GM19395 (cell line): ENCODE results near the gene PITPNM1.
A peak's percentile ranks its signal among the peaks of the same experiment; 100 is the strongest.
"Not testable (repeated sequence)": the region's sequence is repeated elsewhere in the genome, so short reads cannot be mapped to it uniquely, and the experiment has no call there.

ENCODE experiments used
- ATAC-seq: cut with Tn5 transposase; IDR thresholded peaks from one replicate; pipeline ENCODE4 v1.9.1; 2021; ENCODE audit warnings: mild to moderate bottlenecking, moderate library complexity; ENCODE audit not compliant: unreplicated experiment

PITPNM1 gene

DNA sequence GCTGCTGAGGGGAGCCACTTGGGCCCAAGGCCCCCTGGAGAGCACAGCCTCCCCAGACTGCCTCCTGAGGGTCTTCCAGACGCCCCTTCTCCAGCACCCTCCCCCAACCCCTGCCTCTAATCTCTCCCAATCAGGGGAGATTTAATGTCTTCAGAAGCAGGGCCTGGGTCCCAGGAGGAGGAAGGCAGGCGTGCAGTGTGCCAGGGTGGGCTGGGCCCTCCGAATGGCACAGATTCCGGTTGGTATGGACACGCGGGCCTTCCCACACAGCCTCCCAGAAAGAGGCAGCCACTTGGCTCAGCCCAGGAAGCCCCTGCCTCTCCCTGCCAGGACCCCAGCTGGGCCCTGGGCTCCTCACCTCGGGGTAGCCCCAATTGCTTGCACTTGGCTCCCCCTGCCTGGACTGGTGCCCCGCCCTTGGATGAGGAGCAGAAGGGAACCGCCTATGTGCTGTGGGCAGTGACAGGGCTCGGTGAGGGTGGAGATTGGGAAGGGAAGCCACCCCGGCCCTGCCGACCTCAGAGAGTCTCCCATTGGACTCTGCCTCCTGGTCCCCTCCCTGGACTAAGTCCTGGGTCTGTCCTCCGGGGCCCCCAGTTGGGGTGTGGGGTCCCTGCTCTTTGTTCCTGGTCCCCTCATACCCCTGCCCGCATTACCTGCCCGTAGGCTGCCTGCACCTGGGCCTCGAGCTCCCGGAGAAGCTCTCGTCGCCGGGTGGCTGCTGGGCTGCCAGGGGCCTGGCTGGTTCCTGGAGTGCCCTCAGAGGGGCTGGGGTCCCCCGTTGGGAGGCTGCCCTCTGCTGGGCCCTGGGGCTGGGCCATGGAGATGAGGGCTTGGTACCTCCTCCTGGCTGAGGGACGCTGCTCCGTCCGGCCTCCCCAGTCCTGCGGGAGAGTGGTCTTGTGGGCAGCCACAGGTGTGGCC, 18.7 kb upstream of the PITPNM1 start:
- no peak for ATAC-seq

DNA sequence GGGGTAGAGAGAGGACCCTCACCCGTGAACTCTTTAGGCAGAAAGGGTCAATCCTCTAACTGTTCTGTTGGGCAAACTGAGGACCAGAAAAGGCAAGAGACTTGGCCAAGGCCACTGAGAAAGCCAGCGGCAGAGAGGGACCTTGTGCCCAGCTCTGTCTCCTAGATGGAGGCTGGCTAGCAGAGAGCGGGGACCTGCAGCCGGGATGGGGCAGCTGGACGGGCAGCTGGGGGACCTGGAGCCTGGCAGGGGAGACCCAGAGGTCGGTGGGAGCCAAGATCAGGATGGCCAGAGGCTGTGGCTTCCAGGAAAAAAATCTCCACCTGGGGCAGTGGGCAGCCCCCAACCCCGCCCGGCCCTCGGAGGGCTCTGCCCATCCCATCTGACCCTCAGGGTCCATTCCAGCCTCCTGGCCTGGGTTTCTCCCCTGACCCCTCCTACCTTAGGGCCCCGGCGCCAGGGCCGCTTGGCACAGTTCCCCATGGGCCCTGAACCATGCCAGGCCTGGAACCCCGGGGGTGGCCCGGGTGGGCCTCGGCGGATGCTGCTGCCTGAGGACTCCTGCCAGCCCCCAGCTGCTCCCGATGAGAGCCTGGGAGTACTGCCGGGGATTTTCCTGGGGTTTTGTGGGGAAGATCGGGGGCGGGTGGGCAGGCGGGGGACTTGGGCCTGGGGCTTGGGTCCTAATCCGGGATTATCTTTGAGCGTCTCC, 17.8 kb upstream of the PITPNM1 start, which contains the start of gene CABP2:
Gene CABP2 (minus strand): TSS at position 603 of the 712 bp plus-strand sequence. CDS start 120 bp downstream, at position 483.
- no peak for ATAC-seq

DNA sequence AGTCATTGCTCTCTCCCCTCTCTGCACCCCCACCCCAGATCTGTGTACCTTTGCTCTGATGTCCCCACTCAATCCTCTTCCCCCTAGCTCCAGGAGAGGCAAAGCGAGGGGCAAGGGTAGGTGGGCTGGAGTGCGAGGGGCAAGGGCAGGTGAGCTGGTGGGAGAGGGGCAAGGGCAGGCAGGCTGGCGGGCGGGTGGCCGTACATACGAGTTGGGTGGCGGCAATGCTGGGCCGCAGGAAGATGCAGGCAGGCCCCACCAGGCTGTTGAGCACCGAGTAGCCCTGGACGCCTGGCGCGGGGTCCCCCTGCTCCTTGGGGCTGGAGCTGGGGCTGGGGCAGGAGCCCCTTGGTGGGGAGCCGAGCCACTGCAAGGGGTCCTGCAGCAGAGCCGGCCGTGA, 17.2 kb upstream of the PITPNM1 start:
- ATAC-seq, result no peak

DNA sequence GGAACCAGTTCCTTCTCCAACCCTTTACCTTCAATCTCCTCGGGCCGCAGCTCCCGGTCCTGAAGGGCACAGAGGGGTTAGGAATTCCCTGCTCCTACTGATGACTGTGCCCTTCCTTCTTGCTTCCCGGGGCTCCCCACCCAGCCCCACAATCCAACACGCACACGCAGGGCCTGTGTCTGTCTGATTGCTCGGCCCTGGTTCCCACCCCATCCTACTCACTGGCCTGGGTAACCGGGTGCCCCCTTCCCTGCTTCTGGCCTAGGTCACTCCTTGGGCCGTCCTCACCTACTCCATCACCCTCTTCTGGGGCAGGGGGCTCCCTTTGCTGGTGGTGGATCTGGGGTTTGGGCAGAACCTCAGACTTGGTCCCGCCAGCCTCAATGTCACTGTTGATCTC, 16.8 kb upstream of the PITPNM1 start:
- no peak for ATAC-seq

DNA sequence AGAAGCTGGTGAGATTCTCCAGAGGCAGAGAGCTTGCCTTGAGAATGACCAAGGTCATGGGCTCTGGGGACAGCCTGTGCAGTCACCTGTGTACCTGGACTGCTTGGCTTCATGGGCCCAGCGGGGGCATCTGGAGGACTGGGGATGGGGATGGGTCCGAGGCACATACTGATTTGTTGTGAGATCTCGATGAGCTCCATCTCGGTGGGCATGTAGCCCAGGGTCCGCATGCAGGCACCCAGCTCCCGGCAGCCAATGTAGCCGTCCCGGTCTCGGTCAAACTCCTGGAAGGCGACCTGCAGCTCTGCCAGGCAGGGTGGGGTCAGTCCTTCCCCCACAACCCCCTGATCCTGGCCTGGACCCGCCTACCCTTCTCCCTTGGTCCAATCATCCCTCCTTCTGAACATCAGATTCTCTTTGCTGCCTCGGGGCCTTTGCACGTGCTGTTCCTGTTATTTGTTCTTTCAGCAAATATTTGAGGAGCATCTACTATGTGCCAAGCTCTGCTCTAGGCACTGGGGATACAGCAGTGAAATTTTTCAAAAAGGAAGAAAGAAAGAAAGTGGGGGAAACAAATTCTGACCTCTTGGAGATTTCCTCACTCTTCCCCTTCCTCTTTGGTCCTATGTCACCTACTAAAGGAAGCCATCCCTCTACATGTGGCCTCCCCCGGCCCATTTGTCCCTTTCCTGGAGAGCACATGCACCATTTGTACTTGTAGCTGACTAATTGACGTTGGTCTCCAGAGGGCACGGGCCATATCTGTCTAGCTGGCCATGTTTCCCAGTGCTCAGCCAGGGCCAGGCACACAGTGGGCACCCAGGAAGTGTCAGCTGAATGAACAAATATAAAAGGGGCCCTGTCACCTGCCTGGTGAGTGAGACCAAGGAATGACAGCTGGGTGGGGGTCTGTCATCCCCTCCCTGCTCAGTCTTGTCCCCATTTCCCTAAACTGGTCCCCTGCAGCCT, 16.0 kb upstream of the PITPNM1 start:
- no peak for ATAC-seq

DNA sequence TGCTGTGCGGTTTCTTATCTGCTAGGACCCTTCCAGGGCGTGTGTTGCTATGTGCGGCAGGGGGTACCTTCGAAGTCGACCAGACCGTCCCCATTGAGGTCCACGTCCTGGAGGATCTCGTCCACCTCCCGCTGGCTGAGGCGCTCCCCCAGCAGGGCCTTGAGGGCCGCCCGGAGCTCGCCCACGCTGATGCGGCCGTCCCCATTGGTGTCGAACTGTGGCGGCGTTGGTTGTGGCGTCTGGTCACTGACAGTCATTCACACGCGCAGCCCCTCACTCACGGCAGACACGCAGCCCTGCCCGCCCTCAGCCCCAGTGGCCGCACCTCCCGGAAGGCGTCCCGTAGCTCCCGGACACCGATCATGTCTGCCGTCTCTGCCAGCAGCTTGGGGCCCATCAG, 14.6 kb upstream of the PITPNM1 start:
- ATAC-seq, result no peak

DNA sequence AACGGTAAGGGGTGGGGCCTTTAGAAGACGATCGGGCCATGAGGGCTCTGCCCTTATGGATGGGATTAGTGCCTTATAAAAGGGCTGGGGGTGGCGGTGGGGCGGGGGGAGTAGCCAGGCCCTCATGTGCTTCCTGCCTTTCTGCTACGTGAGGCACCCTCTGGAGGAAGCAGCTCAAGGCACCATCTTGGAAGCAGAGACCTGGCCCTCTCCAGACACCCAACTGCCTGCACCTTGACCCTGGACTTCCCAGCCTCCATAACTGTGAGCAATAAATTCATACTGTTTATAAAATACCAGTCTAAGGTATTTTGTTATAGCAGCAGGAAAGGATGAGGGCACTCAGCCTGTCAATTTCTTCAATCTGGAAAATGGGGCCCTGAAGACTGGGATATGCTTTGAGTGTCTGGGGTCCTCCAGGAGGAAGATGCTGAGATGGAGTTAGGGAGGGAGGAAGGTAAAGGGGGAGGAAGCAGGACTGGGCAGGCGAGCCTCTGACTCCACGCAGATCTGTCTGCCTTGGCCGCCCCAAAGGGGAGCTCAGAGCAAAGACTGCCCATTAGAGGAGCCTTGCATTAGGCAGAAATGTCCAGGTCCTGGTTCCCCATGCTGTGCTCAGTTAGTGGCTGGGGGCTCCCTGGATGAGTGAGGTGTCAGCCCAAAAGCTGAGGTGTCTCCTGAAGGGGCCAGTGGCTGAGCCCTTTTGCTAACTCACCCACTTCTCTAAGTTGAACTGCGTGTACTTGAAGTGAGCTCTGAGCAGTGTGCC, 12.8 kb upstream of the PITPNM1 start:
- ATAC-seq, result no peak

DNA sequence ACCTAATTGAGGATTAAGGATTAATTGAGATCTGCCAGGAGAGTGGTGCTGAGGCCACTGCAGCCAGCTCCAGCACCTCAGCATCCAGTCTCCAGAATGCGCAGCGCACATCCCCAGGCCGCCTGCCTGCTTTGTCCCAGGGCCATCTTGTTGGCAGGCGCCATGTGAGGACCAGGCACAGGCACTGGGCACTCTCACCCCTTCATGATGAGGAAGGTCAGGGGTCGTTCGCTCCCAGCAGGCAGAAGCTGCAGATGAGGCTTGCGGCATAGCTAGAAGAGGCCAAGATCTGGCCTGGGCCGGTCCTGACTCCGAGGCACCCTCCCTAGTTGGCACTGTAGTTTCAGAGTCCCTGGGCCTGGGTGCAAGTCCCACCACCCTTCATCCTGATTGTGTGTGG, 11.6 kb upstream of the PITPNM1 start:
- ATAC-seq, result no peak

DNA sequence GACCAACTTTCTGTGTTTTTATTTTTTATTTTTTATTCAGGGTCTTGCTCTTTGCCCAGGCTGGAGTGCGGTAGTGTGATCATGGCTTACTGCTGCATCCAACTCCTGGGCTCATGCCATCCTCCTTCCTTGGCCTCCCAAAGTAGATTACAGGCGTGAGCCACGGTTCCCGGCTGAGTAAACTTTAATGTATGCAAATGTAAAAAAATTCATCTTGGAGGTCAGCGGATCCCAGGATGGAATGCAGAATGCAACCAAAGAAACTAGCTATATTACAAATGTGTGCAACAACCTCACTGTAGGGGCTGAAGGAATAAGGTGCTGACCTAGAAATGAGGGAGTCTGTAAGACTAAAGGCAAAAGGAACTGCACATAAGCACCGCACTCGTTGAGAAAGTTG, 9.0 kb upstream of the PITPNM1 start:
- ATAC-seq, result no peak

DNA sequence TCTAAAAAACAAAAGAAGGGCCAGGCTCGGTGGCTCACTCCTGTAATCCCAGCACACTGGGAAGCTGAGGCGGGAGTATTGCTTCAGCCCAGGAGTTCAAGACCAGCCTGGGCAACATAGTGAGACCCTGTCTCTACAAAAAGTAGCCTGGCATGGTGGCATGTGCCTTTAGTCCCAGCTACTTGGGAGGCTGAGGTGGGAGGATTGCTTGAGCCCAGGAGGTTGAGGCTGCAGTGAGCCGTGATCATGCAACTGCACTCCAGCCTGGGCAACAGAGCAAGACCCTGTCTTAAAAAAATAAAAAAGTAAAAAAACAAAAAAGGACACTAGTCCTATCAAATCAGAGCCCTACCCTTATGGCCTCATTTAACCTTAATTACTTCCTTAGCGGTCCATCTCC, 6.4 kb upstream of the PITPNM1 start:
- ATAC-seq, result not testable (repeated sequence)

DNA sequence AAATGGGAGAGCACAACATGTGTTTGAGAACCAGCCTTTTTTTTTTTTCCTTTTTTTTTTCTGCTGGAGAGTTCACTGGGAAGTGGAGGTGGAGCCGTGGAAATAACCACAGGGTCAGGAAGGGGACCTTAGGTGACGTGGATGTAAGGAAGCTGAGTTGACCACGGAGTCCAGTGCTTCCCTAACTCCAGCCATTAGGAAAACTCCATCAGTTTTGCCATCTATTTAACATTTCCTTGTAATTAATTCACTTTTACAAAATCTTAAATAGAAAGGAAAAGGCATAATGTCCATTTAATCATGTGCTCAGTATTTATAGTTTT, 4.8 kb upstream of the PITPNM1 start:
- ATAC-seq, result no peak

DNA sequence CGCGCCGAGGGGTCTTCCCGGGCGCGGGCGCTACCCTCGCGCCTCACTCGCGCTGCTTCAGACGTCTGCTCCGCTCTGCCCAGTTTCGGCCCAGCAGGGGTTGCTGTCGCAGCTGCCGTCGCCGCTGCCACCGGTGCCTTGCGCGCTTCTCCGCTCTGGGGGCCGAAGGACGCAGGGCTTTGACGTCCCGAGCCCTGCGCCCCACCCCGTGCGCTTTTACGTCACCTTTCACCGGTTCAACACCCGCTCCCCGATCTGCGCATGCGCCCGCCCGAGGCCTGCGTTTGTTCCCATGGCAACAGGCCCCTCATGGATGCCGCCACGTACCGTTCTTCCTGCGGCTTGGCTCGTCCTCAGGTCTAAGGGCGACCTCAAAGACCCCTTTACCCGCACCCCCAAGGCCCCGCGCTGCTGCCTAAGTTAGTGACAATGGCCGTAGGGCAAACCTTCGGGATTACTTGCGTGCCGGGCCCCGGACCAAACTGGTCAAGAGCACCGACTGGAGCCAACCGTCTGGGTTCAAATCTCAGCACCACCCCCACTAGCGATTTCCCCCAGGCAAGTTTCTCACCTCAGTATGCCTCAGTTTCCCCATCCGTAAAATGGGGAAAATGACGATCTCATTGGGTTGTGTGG, 3.4 kb upstream of the PITPNM1 start:
- ATAC-seq, result peak; percentile 50

DNA sequence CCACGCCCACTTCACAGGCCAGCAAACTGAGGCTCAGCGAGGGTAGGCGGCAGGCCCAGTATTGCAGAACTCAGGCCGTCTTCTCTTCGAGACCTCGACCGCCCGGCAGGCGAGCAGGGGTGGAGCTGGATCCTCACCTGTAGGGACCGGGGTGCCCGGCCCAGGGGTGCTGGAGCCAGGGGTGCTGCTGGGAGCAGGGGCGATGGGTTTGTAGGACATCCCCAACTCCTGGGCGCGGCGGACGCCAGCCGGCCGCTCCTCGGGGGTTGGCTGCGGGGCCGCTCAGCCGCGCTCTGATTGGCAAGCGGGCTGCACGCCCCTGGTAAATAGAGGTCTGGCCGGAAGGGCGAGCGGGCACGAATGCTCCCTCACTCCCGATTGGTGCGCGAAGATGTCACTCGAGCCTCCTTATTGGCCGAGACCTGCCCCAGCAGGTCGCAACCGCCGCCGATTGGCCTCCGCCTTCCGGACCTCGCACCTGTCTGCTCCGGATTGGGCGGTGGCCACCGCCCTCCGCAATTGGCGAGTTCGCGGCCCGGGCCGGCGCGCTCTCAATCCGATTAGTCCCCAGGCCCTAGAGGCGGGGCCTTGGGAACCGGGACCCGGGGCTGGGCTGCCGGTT, 2.8 kb upstream of the PITPNM1 start, which contains the start of gene CDK2AP2:
Gene CDK2AP2 (minus strand): TSS at position 299 of the 622 bp plus-strand sequence. CDS start 80 bp downstream, at position 219.
- ATAC-seq, result peak; percentile 72

DNA sequence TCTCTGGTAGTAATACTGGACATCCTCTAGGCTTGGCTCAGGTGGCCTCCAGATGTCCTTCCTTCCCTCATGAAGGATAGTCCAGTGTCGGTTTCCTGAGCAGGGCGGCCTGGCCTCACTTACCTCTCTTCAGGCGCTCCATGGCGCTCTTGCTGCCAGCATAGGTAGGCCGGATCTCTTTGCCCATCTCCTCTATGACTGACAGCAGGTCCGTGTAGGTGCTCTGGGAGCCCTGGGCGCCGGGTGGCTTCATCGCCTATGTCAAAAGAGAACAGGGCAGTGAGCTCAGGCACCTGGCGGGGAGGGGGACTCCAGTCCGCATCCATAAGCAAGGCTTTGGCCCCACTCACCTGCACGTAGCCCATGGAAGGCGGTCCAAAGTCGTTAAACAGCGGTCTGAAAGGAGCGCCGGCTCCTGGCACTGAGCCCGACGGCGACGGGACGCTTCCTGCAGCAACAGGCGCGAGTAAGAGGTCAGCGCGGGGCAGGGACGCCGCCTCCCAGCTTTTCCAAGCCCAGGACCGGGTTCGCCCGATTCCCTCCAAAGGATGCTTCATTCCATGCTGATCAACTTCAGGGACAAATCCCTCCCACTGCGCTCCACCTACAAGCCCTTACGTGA, 2.2 kb upstream of the PITPNM1 start:
- no peak for ATAC-seq

DNA sequence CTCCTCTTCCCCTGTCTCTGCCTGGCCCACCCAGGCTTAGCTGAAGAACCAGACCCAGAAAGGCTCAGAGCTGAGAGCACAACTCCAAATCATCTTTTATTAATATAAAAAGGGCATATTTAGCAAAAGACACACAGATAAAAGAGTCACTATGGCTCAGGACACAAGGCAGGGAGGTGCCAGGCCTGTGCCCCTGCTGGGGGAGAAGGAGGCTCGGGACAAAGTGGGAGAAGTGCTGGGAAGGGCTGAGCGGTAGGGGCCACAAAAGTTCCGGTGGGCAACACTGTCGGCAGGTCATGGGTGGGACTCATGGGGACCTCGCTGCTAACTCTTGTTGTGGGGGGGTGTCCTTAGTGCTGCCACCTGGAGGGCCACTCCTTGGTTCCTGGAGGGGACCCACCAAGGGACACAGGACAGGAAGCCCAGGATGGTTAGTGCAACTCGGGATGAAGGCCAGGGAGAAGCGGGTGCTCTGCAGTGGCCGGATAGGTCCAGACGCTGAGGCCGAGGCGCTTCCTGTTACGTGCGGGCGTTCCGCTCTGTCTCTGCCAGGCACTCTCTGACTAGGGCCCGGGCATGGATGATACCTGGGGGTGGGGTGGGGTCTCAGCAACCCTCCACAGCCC, 1.4 kb upstream of the PITPNM1 start:
- no peak for ATAC-seq

DNA sequence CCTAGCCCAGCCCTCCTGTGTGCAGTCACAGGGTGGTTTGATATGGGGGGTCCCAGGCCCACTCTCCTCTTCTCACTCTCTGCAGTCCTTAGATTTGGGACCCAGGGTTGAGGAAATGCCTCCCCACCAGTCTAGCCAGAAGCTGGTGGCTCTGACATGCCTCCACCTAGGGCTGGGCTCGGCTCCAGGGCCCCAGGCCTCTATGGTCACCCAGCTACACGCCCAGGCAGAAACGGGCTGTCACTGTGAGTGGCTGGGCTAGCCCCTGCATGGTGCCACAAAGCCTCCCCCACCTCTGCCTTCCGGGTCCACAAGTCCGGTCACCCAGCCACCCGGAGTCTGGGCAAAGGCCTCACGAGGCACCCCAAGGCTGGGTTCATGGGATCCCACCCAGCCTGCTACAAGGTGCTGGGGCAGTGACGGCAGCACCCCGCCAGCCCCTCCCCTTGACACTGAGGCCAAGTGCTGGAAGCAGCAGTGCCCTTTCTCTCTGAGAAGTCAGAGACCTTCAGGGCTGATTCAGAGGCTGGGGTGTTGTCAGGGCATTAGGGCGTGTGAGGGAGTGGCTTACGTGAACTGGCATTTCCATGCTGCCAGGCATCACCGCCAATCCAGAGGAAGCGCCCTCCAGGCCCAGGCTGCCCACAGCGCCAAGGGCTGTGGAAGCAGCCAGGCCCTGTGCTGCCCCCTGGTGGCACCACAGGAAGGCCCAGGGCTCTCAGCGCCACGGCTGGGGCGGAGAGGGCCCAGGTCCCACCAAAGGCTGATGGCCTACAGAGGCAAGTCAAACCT, 638 bp upstream of the PITPNM1 start:
- ATAC-seq, result no peak
